Large intestine (tissue), 3 donors: ENCODE results near the gene KCNK16. TPM values are rescaled to one million over a fixed set of nuclear protein-coding genes. Genes with fewer than 3 reads are reported as not detected.

Experiments
- DNase-seq, 2 donors: peaks; one replicate each; pipeline versions ENCODE4 v3.0.0 to v3.0.0-alpha.2; 2013
- H3K27ac ChIP-seq: one replicate; pipeline ENCODE4 v1.5.1; 2013; ENCODE audit warnings: low read length
- H3K27me3 ChIP-seq: 2 replicates; pipeline ENCODE4 v1.6.1; 2013; ENCODE audit warnings: low read length; ENCODE audit not compliant: control insufficient read depth, insufficient read depth
- H3K36me3 ChIP-seq: 2 replicates; pipeline ENCODE4 v1.6.1; 2013; ENCODE audit warnings: low read length; ENCODE audit not compliant: control insufficient read depth, insufficient read depth
- H3K4me1 ChIP-seq: one replicate; pipeline ENCODE4 v1.6.1; 2013; ENCODE audit warnings: low read length; ENCODE audit not compliant: control insufficient read depth, insufficient read depth
- H3K4me3 ChIP-seq: one replicate; pipeline ENCODE4 v1.5.1; 2013; ENCODE audit warnings: low read length
- H3K9me3 ChIP-seq: one replicate; pipeline ENCODE4 v1.6.1; 2013; ENCODE audit warnings: mild to moderate bottlenecking, low read depth, low read length, moderate library complexity; ENCODE audit not compliant: control insufficient read depth
- WGBS: methylation state at CpG from one replicate; pipeline ENCODE4 v1.1.5; 2013; ENCODE audit warnings: low lambda C conversion rate; ENCODE audit not compliant: insufficient coverage; 5-methylcytosine and 5-hydroxymethylcytosine counted together
- polyA plus RNA-seq: library from polyadenylated mRNA; unstranded; fragments of 120-200 nt; gene quantifications from one replicate; pipeline ENCODE4 v1.2.1, GENCODE V29; 2013

The KCNK16 gene
- polyA plus RNA-seq, 1 donor = 8.1 TPM

DNA sequence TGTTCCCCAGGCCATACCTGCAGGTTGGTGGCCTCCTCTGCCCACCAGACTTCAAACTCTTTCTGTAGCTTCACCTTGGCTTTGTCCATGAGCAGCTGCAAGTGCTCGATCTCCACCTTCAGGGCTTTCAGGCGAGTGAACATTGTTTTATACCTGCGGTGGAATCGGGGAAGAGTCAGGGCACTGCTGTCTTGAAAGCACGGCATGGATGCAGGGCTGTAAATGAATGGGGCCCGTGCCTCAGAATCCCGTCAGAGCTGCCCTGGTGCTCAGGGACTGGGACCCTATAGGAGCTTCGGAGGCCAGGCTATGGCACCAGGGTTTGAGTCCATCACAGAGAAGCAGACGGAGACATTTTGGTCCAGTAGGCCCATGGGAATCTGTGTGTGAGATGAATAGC, 37.9 kb upstream of the KCNK16 start:
- WGBS = no CpG with 5 or more reads among the region's 9 CpGs
- H3K4me1 ChIP-seq = peaks cover 3% of the 10 kb centered on the region
- H3K4me3 ChIP-seq = no peak overlapping the region
- H3K9me3 ChIP-seq = no peaks in the 10 kb centered on the region
- no peaks in the 10 kb centered on the region for H3K27me3 ChIP-seq
- no peak overlapping the region for H3K27ac ChIP-seq
- no peaks in the 10 kb centered on the region for H3K36me3 ChIP-seq
- no peak for DNase-seq

DNA sequence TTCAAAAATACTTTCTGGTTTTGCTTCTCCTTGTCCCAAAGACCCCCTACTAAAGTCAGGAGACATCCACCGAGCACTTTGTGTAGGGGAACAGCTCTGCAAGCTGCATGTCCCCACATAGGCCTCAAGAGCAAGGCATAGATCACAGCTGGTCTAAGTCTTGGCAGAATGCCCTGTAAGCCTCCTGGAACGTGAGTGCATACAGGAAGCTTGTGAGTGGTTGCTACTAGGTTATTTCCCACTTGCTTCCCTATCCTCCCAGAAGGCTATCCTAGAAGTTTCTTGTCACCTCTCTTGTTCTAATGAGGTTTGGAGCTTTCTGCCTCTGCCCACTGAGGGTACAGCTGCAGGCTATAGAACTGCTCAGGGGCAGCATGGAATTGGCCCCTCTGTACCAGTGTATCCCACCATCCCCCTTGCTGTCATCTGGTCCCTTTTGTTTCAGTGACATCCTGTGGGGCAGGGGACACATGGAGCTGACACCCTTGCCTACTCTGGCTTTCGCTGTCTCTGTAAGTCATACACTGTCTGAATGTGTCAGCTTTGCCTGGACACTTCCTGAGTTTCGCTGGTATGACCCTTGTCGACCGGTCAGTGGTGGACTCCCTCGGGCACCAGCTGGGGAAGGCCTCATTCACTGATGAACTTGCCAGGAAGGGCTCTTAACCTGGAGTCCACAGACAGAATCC, 35.6 kb upstream of the KCNK16 start:
- Histone ChIP-seq H3K27ac (no peak overlapping the region), H3K9me3 (no peaks in the 10 kb centered on the region), H3K36me3 (no peaks in the 10 kb centered on the region), H3K4me1 (peaks cover 3% of the 10 kb centered on the region), H3K4me3 (no peak overlapping the region), H3K27me3 (no peaks in the 10 kb centered on the region)
- DNase-seq = peak; percentile 67
- WGBS = no CpG with 5 or more reads among the region's 7 CpGs

DNA sequence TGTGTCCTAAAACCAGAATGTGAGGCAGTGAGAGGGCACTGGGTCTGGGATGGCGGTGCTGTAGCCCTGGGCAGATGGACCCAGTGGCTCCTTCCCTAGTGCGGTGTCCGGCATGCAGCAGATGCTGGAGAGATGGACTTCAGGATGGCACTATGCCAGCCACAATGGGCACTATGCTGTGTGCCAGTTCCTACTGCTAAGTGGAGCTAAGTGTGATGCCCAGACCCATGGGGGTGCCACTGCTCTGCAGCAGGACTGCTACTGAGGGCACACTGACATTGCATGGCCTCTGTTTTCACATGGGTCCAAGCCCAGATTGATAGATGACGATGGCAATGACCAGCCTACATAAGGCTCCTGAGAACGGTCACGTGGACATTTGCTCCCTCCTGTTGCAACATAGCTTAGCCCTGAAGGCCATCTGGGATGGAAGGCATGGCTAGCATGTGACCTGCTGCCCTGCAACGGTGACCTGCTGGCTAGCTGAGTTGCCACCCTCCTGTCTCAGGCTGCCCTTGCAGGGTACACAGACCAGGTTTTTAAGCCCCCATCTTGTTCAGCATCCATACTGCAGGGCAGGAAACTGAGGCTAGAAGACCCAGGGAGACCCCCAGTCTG, 31.3 kb upstream of the KCNK16 start:
- Histone ChIP-seq H3K27ac (no peak overlapping the region), H3K4me1 (peaks cover 3% of the 10 kb centered on the region), H3K4me3 (no peak overlapping the region), H3K36me3 (no peaks in the 10 kb centered on the region), H3K27me3 (peaks cover 2% of the 10 kb centered on the region), H3K9me3 (no peaks in the 10 kb centered on the region)
- no CpG with 5 or more reads among the region's 7 CpGs for WGBS
- DNase-seq = no peak

DNA sequence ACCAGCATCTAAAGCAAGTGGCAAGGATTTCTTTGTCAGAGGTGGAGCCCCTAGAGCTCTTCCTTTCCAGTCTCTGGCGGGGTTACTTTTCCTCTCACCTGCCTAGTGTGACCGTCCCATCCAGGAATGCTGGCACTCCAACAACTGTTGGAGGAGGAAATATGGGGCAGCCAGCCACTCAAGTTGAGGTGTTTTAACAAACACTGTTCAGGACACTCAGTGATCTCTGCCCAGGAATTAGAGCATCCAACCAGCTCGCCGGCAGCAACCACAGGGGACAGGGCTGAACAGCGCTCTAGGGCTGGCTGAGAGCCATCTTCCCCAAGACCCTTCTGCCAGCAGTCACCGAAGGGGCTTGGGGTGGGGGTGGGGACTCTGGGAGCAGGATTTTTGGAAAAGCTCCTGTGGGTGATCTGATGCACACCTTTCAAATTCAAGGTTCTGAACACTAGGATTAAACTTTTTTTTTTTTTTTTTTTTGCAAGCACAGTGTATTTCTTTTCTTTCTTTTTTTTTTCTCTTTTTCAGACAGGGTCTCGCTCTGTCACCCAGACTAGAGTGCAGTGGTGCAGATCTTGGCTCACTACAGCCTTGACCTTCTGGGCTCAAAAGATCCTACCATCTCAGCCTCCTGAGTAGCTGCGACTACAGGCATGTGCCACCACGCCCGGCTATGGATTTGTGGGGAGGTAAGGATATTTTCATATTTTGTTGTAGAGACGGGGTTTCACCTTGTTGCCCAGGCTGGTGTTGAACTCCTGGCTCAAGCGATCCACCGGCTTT, 28.4 kb upstream of the KCNK16 start:
- WGBS = no CpG with 5 or more reads among the region's 13 CpGs
- Histone ChIP-seq H3K4me3 (no peak overlapping the region), H3K9me3 (no peaks in the 10 kb centered on the region)

DNA sequence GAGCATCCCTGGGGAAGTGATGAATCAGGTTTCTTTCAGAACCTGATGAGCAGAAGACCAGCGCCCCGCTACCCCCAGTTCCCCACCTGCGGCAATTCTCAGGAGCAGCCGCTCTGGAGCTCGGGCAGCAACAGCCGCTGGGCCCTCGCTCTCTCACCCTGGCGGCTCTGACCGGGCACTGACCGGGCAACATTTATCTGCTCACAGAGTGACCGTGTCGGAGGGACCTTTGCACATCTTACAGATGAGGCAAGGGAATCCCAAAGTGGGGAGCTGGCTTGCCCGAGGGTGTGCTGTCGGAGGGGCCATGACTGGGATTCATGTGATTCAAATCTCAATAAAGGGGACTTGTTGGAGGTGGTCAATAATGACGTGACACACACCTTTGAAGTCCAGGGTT, 26.2 kb upstream of the KCNK16 start:
- DNase-seq = no peak
- Histone ChIP-seq H3K27ac (no peak overlapping the region), H3K9me3 (no peaks in the 10 kb centered on the region), H3K4me3 (no peak overlapping the region), H3K27me3 (peaks cover 2% of the 10 kb centered on the region), H3K36me3 (no peaks in the 10 kb centered on the region), H3K4me1 (no peaks in the 10 kb centered on the region)
- WGBS = no CpG with 5 or more reads among the region's 15 CpGs

More for the DNA sequence above, 28.4 kb upstream of the KCNK16 start:
- Histone ChIP-seq H3K27ac (no peak overlapping the region), H3K36me3 (no peaks in the 10 kb centered on the region), H3K27me3 (peaks cover 2% of the 10 kb centered on the region), H3K4me1 (no peaks in the 10 kb centered on the region)
- no peak for DNase-seq

DNA sequence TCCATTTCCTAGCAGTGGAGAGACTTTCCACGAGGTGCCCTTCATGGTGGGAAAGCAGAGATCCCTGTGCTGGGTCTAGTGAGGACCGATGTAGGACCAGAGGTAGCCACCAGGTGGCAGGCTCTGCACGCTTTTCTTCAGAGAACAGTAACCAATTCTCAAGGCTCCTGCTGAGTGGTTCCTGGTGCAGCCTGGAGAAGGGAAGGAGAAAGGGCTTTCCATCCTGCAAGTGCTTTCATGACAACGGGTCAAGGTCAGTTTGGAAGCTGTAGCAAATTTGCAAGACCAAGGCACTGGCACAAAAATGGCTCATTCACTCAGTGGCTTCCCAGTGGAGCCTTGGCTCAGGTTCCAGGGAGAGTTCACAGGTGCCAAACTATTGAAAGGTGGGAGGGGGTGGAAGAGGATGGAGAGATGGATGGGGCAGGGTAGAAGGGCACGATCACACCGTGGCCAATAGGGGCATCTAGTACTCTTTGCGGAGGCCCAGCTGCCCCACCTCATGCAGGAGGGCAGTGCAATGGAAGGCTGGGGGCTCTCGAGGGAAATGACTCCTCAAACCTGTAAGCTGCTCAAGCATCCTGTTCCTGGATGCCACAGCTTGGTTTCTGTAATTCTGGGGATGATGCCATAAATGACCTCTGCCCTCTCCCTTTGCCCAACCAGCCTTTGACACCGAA, 25.5 kb upstream of the KCNK16 start:
- Histone ChIP-seq H3K4me1 (no peaks in the 10 kb centered on the region), H3K9me3 (no peaks in the 10 kb centered on the region), H3K27ac (no peak overlapping the region), H3K36me3 (no peaks in the 10 kb centered on the region), H3K27me3 (peaks cover 2% of the 10 kb centered on the region), H3K4me3 (no peak overlapping the region)
- WGBS = no CpG with 5 or more reads among the region's 9 CpGs
- DNase-seq = peak; percentile 45 to 48

DNA sequence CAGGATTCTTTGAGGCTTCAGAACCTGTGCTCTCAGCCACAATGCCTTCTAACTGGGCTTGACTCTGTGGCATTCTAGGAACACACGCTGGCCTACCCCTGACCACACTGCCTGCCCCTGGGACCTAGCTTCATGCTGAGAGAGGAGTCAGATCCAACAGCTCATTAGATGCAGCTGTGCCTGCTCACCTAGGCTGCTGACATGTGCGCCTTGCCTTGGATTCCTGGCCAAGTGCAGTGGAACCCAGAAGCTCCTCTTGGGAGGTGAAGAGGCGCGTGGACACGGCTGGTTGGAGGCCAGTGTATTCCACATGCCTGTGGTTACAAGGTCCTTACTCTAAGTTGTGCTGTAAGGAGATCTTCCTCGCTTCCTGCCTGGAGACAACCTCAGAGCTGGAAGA, 24.7 kb upstream of the KCNK16 start:
- no peak overlapping the region for H3K27ac ChIP-seq
- WGBS = no CpG with 5 or more reads among the region's 6 CpGs
- H3K9me3 ChIP-seq = no peaks in the 10 kb centered on the region
- H3K4me1 ChIP-seq = no peaks in the 10 kb centered on the region
- no peak for DNase-seq
- H3K27me3 ChIP-seq = peaks cover 2% of the 10 kb centered on the region
- no peaks in the 10 kb centered on the region for H3K36me3 ChIP-seq
- H3K4me3 ChIP-seq = no peak overlapping the region

DNA sequence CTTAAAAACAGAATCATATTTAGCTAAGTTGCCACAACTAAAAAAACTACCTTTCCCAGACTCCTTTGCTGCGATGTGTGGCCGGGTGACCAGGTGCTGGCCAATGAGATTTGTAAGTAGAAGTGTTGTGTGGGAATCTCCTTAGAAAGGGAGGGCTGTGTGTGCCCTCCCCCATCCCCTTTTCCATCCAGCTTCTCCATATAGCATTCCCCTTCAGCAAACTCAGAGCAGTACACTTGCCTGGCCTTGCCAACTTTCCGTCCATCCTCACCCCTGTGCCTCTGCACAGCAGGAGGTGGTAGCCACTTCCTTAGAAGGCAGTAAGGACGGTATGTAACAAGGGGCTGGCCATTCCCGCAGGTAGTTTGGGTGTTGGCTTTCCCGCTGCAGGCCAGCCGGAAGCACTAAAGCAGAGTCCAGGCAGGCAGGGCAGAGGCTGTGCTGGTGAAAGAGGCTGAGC, 22.3 kb upstream of the KCNK16 start:
- no peaks in the 10 kb centered on the region for H3K9me3 ChIP-seq
- 60% methylated on average over 1 of the region's 7 CpGs for WGBS
- H3K4me1 ChIP-seq = no peaks in the 10 kb centered on the region
- H3K4me3 ChIP-seq = no peak overlapping the region
- H3K36me3 ChIP-seq = no peaks in the 10 kb centered on the region
- DNase-seq = no peak
- no peak overlapping the region for H3K27ac ChIP-seq
- H3K27me3 ChIP-seq = peaks cover 2% of the 10 kb centered on the region

DNA sequence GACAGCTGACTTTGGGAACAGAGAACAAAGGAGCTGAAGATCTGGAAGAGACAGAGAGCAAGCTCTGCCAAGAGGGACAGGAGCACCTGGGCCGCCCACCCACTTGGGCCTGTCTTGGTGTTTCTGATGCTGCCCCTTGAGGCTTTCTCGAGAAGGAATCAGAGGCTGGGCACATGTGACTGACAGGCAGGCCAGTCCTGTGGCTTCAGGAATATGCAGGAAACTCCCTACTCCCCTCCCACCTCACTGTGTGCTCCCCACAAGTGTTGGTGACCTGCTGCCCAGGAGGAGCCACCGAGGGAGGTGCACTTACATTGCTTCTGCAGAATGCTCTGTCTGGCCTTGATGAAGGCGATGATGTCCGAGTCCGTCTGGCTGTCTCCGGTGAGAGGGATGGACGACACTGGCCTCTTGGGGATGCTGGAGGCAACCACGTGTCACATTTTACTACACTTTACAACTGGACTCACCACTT, 20.9 kb upstream of the KCNK16 start:
- Histone ChIP-seq H3K36me3 (no peaks in the 10 kb centered on the region), H3K4me1 (peaks cover 3% of the 10 kb centered on the region), H3K27me3 (no peaks in the 10 kb centered on the region), H3K9me3 (no peaks in the 10 kb centered on the region), H3K27ac (peak overlapping the region; percentile 38), H3K4me3 (no peak overlapping the region)
- DNase-seq = no peak
- no CpG with 5 or more reads among the region's 9 CpGs for WGBS
